K562 (cell line): ENCODE data around the gene CRYBG2.

ENCODE experiments used
- BMI1 ChIP-seq: fragments of 150-350 bp; IDR thresholded peaks from 2 replicates; pipeline ENCODE4 v1.6.1; 2014; ENCODE audit warnings: low read length
- KDM5B ChIP-seq: fragments of 200-600 bp; sonication (generic); IDR thresholded peaks from 2 replicates; pipeline ENCODE4 v1.6.1; 2012; ENCODE audit warnings: low read depth, mild to moderate bottlenecking, moderate library complexity, low read length, control low read depth, inconsistent platforms; ENCODE audit not compliant: insufficient replicate concordance
- KLF1 ChIP-seq: fragments of 450-650 bp; IDR thresholded peaks from 2 replicates; pipeline ENCODE4 v1.6.1; 2016; ENCODE audit warnings: missing genetic modification characterization, missing compliant biosample characterization
- ZNF57 ChIP-seq: fragments of 450-650 bp; formaldehyde crosslinking; IDR thresholded peaks from 2 replicates; pipeline ENCODE4 v1.4.0; 2020; ENCODE audit warnings: mild to moderate bottlenecking, moderate library complexity

DNA sequence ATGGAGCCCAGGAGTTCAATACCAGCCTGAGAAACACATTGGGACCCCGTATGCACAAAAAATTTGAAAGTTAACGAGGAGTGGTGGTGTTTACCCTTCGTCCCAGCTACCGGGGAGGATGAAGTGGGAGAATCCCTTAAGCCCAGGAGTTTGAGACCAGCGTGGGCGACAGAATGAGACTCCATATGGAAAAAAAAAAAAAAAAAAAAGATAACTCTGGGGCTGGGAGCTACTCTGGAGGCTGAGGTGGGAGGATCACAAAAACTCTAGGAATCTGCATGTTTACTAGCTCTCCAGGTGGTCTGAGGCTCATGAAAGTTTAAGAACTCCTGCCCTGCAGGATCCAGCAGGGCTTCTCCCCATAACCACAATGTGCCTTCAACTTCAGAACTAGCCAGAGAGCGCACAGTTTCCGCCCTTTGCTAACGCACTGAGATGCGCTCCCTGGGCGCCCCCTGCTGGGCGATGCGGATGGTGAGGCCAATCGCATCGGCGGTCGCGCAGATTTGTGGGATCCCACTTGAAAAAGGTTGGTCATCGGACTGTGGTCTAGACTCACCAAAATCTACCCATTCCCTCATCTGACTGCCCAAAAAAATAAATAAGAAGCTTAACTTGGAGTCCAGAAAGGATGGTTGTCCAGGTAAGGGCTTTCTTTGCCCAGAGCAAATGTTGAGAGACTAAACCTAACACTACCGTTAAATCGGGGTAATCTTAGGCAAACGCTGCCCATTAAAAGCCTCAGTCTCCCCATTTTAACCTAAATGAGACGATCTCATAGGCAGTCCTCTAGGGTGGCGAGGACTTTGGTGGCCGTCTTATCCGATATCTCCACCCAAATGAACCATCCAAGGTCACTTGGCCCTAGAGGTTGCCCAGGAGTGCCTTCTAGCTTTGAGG lies 9.9 kb upstream of the CRYBG2 start:
- no peak for TF ChIP-seq ZNF57 (CRISPR knock-in tag)
- no peak for TF ChIP-seq KDM5B
- TF ChIP-seq KLF1 (tag) = no peak
- no peak for TF ChIP-seq BMI1
